GM23338 (cell line): ENCODE measurements around the gene APBB3. TPM values are rescaled to one million over a fixed set of nuclear protein-coding genes. Genes with fewer than 3 reads are reported as not detected.

Experiments
- ATAC-seq: fragments of 200-7000 bp; cut with Tn5 transposase; 3 replicates; pipeline ENCODE4 v1.9.1; 2020
- DNase-seq: peaks from one replicate; pipeline ENCODE4 v3.0.0-alpha.2; 2015; ENCODE audit warnings: low spot score
- H2AFZ ChIP-seq: fragments of 200-600 bp; sonication (generic); 2 replicates; pipeline ENCODE4 v1.8.0; 2016; ENCODE audit warnings: antibody characterized with exemption, mild to moderate bottlenecking, moderate library complexity
- H3F3A ChIP-seq: fragments of 200-600 bp; sonication (generic); replicated peaks from 2 replicates; pipeline ENCODE4 v1.8.0; 2017; ENCODE audit warnings: antibody characterized with exemption, mixed run types, low read depth
- H3K27ac ChIP-seq: fragments of 200-600 bp; sonication (generic); 2 replicates; pipeline ENCODE4 v1.6.1; 2016; ENCODE audit warnings: low read depth
- H3K27me3 ChIP-seq: fragments of 200-600 bp; sonication (generic); 2 replicates; pipeline ENCODE4 v1.8.0; 2016; ENCODE audit warnings: mild to moderate bottlenecking, mixed run types, moderate library complexity; ENCODE audit not compliant: insufficient read depth
- H3K36me3 ChIP-seq: fragments of 200-600 bp; sonication (generic); 2 replicates; pipeline ENCODE4 v1.8.0; 2016; ENCODE audit warnings: mild to moderate bottlenecking; ENCODE audit not compliant: insufficient read depth
- H3K4me1 ChIP-seq: fragments of 200-600 bp; sonication (generic); 2 replicates; pipeline ENCODE4 v1.8.0; 2016; ENCODE audit warnings: mild to moderate bottlenecking, moderate library complexity; ENCODE audit not compliant: insufficient read depth
- H3K4me2 ChIP-seq: fragments of 200-600 bp; sonication (generic); 2 replicates; pipeline ENCODE4 v1.7.1; 2017; ENCODE audit warnings: mixed run types
- H3K4me3 ChIP-seq: fragments of 200-600 bp; sonication (generic); 2 replicates; pipeline ENCODE4 v1.6.1; 2016; ENCODE audit warnings: mixed run types
- H3K79me2 ChIP-seq: fragments of 200-600 bp; sonication (generic); replicated peaks from 2 replicates; pipeline ENCODE4 v1.8.0; 2017; ENCODE audit warnings: mild to moderate bottlenecking; ENCODE audit not compliant: insufficient read depth
- H3K9me2 ChIP-seq: fragments of 200-600 bp; sonication (generic); 2 replicates; pipeline ENCODE4 v1.8.0; 2017; ENCODE audit not compliant: insufficient read depth
- H4K20me1 ChIP-seq: fragments of 200-600 bp; sonication (generic); replicated peaks from 2 replicates; pipeline ENCODE4 v1.8.0; 2017; ENCODE audit warnings: mild to moderate bottlenecking; ENCODE audit not compliant: insufficient read depth
- H3K27ac Mint-ChIP-seq: 2 replicates; pipeline ENCODE4 v1.8.0; 2020; ENCODE audit warnings: inconsistent platforms, mild to moderate bottlenecking, moderate library complexity, mixed read lengths
- H3K27me3 Mint-ChIP-seq: 3 replicates; pipeline ENCODE4 v1.8.0; 2022; ENCODE audit warnings: low read depth, mild to moderate bottlenecking, moderate library complexity, mixed read lengths, inconsistent platforms; ENCODE audit not compliant: insufficient read depth, poor library complexity
- H3K36me3 Mint-ChIP-seq: 3 replicates; pipeline ENCODE4 v1.8.0; 2021; ENCODE audit warnings: low read depth, mild to moderate bottlenecking, inconsistent platforms, moderate library complexity, mixed read lengths
- H3K4me1 Mint-ChIP-seq: 3 replicates; pipeline ENCODE4 v1.8.0; 2020; ENCODE audit warnings: mild to moderate bottlenecking, inconsistent platforms, mixed read lengths
- H3K4me3 Mint-ChIP-seq: 3 replicates; pipeline ENCODE4 v1.8.0; 2021; ENCODE audit warnings: moderate library complexity, mild to moderate bottlenecking, inconsistent platforms, mixed read lengths
- H3K9me3 Mint-ChIP-seq: 3 replicates; pipeline ENCODE4 v1.8.0; 2020; ENCODE audit warnings: moderate library complexity, mild to moderate bottlenecking, inconsistent platforms, mixed read lengths
- CREB1 ChIP-seq: fragments of 250-450 bp; sonication (Bioruptor Pico); IDR thresholded peaks from 2 replicates; pipeline ENCODE4 v1.5.0; 2020; ENCODE audit warnings: low read depth, mild to moderate bottlenecking, moderate library complexity
- CTCF ChIP-seq, 2 experiments: fragments of 200-600 bp in 1 of 2; sonication (generic) in 1 of 2; conservative IDR thresholded peaks; 2 replicates each; pipeline versions ENCODE4 v1.5.1 to v1.6.1; 2016 to 2017; ENCODE audit warnings: antibody characterized with exemption in 2 of 2, low read depth in 2 of 2, mild to moderate bottlenecking in 2 of 2, moderate library complexity in 1 of 2
- ETS1 ChIP-seq: IDR thresholded peaks from 2 replicates; pipeline ENCODE4 v1.6.1; 2016; ENCODE audit warnings: antibody characterized with exemption
- EZH2 ChIP-seq: fragments of 200-600 bp; sonication (generic); IDR thresholded peaks from one replicate; pipeline ENCODE4 v1.8.0; 2017; ENCODE audit warnings: antibody characterized with exemption, mild to moderate bottlenecking, low read depth; ENCODE audit not compliant: unreplicated experiment
- EZH2phosphoT487 ChIP-seq: fragments of 200-600 bp; sonication (generic); IDR thresholded peaks from one replicate; pipeline ENCODE4 v1.8.1; 2018; ENCODE audit warnings: antibody characterized with exemption; ENCODE audit not compliant: unreplicated experiment
- JUNB ChIP-seq: IDR thresholded peaks from one replicate; pipeline ENCODE4 v1.6.1; 2016; ENCODE audit warnings: antibody characterized with exemption; ENCODE audit not compliant: unreplicated experiment
- NANOG ChIP-seq: IDR thresholded peaks from 2 replicates; pipeline ENCODE4 v1.6.1; 2016; ENCODE audit warnings: antibody characterized with exemption, borderline replicate concordance
- REST ChIP-seq: IDR thresholded peaks from one replicate; pipeline ENCODE4 v1.6.1; 2018; ENCODE audit warnings: antibody characterized with exemption; ENCODE audit not compliant: unreplicated experiment
- STAT1 ChIP-seq: IDR thresholded peaks from one replicate; pipeline ENCODE4 v1.6.1; 2016; ENCODE audit warnings: antibody characterized with exemption; ENCODE audit not compliant: unreplicated experiment
- ZNF114 ChIP-seq: fragments of 250-450 bp; sonication (Bioruptor Pico); IDR thresholded peaks from 2 replicates; pipeline ENCODE4 v1.5.0; 2020; ENCODE audit warnings: mild to moderate bottlenecking, moderate library complexity
- ZNF331 ChIP-seq: fragments of 250-450 bp; sonication (Bioruptor Pico); IDR thresholded peaks from 2 replicates; pipeline ENCODE4 v1.5.0; 2020; ENCODE audit warnings: low read depth, mild to moderate bottlenecking, moderate library complexity
- polyA plus RNA-seq: library from polyadenylated mRNA; unstranded; fragments of >200 nt; fragmentation: Nextera tagmentation; extraction: Ambion mirVana; gene quantifications from 2 replicates; pipeline ENCODE4 v1.2.1, GENCODE V29; 2016
- total RNA-seq: library from RNA; depleted of rRNA; stranded (reverse); fragments of >200 nt; shearing (Covaris generic); gene quantifications from 2 replicates; pipeline ENCODE4 v1.2.3, GENCODE V29; 2014

The APBB3 gene
- total and polyA plus RNA-seq, 2 experiments from 2014 or later, result 9.0 to 15.4 TPM

GRCh38 chr5:140571105-140571504 is 6.7 kb upstream of the APBB3 start:
- Histone ChIP-seq H3K4me2 (no peak overlapping the region), H3K36me3 (no peaks in the 10 kb centered on the region), H3K9me2 (no peaks in the 10 kb centered on the region), H4K20me1 (peaks cover 8% of the 10 kb centered on the region; the same call in 1 of the 2 replicates), H2AFZ (no peak overlapping the region), H3K27ac (no peak overlapping the region), H3K27me3 (no peaks in the 10 kb centered on the region), H3F3A (no peaks in the 10 kb centered on the region), H3K4me3 (no peak overlapping the region), H3K79me2 (no peaks in the 10 kb centered on the region), H3K4me1 (no peaks in the 10 kb centered on the region)
- H3K4me3 Mint-ChIP-seq, result no peak overlapping the region
- H3K9me3 Mint-ChIP-seq, result no peaks in the 10 kb centered on the region
- DNase-seq, result no peak
- no peak for ATAC-seq
- TF ChIP-seq CREB1 (CRISPR knock-in tag) (no peak), JUNB (no peak), NANOG (no peak), REST (no peak)
- H3K27ac Mint-ChIP-seq, result no peak overlapping the region
- peaks cover 8% of the 10 kb centered on the region for H3K27me3 Mint-ChIP-seq
- peaks cover 16% of the 10 kb centered on the region for H3K36me3 Mint-ChIP-seq
- H3K4me1 Mint-ChIP-seq, result no peaks in the 10 kb centered on the region; the same call in 2 of the 3 replicates

- Mint-ChIP-seq H3K27ac (no peak overlapping the region), H3K4me3 (no peak overlapping the region), H3K27me3 (peaks cover 8% of the 10 kb centered on the region), H3K4me1 (no peaks in the 10 kb centered on the region; the same call in 2 of the 3 replicates), H3K36me3 (peaks cover 20% of the 10 kb centered on the region), H3K9me3 (no peaks in the 10 kb centered on the region)
- no peak overlapping the region for H3K27ac ChIP-seq
- H3K4me3 ChIP-seq, result no peak overlapping the region
- no peak overlapping the region for H3K4me2 ChIP-seq
- DNase-seq (no peak), ATAC-seq (no peak)
- no peaks in the 10 kb centered on the region for H3K36me3 ChIP-seq
- H3K79me2 ChIP-seq, result peaks cover 4% of the 10 kb centered on the region; the same call in 1 of the 2 replicates
- peaks cover 2% of the 10 kb centered on the region; the same call in 1 of the 2 replicates for H3K4me1 ChIP-seq
- no peak overlapping the region for H2AFZ ChIP-seq
- H3F3A ChIP-seq, result no peaks in the 10 kb centered on the region
- peaks cover 8% of the 10 kb centered on the region; the same call in 1 of the 2 replicates for H4K20me1 ChIP-seq
- H3K27me3 ChIP-seq, result no peaks in the 10 kb centered on the region
- H3K9me2 ChIP-seq, result no peaks in the 10 kb centered on the region
- TF ChIP-seq JUNB (no peak), CTCF (conservative IDR thresholded peaks at IDR 0.05; ENCODE audit: low read depth in 2 of 2) (no peak), REST (no peak), ETS1 (no peak), CREB1 (CRISPR knock-in tag) (no peak), EZH2 (no peak), STAT1 (no peak), ZNF114 (no peak), NANOG (no peak), EZH2phosphoT487 (no peak), ZNF331 (no peak)
These were observed 6.1 kb upstream of the APBB3 start for GRCh38 chr5:140570488-140570887.
